HFF-Myc (cell line): Measurements from ENCODE around the gene GOLGA8B.

Experiments used
- DNase-seq: peaks from one replicate; pipeline ENCODE4 v3.0.0-alpha.2; 2011; ENCODE audit warnings: low read depth; ENCODE audit errors: extremely low read depth
- H3K4me3 ChIP-seq: replicated peaks from 2 replicates; pipeline ENCODE4 v1.5.1; 2011; ENCODE audit warnings: low read depth, mild to moderate bottlenecking, control low read depth, low read length
- CTCF ChIP-seq: IDR thresholded peaks from 2 replicates; pipeline ENCODE4 v1.5.1; 2012; ENCODE audit warnings: mild to moderate bottlenecking, low read depth, low read length, control low read depth; ENCODE audit errors: missing control alignments

The GOLGA8B gene

DNA sequence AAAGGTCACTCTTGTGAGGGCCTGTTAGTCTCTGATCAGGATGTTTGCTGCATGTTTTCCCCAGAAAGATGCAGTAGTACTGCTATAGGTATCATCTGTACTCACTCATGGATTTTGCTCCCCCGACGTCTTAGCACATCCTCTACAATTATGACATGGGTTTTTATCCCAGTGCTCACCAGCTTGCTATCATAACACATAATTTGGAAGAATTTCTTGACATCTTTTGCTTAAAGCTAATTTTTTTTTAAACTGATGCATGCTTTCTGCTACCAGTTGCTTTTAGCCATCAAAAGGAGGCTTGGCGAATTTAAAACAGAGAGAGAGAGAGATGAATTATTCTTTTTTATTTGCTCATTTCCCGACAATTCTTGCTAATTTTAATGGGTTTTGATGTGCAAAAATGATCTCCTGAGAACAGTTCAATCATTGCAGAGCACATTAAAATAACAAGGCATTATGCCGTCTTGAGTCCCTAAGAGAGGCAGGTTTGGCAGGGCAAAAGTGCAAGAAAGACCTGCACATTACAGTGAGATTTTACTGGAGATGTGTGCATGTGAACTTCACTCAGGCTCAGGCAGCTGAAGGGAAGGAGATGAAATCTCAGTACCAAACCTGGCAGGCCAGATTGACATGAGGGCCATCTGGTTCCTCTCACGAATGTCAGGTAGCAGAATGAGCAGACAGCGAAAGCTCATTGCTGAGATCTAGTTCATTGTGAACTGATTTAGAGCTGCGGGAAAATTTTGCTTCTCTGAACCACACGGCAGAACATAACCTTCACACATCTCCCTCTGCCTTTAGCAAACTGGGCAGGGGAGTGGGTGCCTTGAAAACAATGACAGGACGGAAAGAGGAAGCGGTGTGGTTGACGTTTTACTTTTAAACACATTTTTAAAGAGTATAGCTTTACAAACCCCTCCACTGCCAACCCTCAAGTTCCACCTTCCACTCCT, 25.9 kb upstream of the GOLGA8B start:
- no peak for TF ChIP-seq CTCF
- no peak for DNase-seq
- no peak overlapping the region for H3K4me3 ChIP-seq

DNA sequence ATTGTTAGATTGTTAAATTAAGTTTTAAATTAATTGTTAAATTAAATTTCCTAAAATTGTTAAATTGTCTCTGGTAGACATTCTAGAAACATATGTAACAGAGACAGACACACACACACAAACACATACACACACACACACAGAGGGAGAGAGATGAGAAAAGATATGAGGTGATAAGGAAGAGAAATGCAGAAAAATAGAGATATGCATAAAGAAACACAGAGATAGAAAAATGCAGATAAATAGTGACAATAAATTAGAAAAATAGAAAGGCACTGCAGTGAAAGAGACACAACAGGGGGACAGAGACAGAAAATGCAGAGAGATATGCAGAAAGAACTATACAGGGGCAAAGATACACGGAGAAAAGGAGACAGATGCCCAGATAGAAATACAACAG, 25.1 kb upstream of the GOLGA8B start:
- no peak overlapping the region for H3K4me3 ChIP-seq
- DNase-seq: no peak
- TF ChIP-seq CTCF: no peak

DNA sequence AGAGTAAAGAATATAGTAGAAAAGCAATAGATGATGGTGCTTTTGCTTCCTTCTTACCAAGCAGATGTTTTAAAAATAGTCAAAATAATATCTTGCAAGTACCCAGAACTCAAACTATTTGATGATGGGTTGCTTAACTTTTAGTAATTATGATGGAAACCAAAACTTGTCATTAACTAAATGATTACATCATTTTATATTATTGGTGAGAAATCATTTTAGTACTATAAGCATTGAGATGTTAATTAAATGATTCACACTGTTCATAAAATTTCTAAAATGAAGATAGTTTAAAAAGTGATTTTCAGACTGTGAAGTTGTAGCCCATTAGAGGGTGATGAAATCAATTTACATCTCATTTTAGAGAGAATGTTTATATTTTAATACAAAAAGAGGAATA, 24.4 kb upstream of the GOLGA8B start:
- DNase-seq: no peak
- no peak overlapping the region for H3K4me3 ChIP-seq
- TF ChIP-seq CTCF: no peak

- TF ChIP-seq CTCF: no peak
- DNase-seq: no peak
- H3K4me3 ChIP-seq: no peak overlapping the region
These were observed 23.1 kb upstream of the GOLGA8B start for GRCh38 chr15:34606545-34606944.

GRCh38 chr15:34606131-34606530, 22.7 kb upstream of the GOLGA8B start:
- TF ChIP-seq CTCF: no peak
- no peak overlapping the region for H3K4me3 ChIP-seq
- DNase-seq: no peak

GRCh38 chr15:34603095-34603494, 19.6 kb upstream of the GOLGA8B start:
- no peak overlapping the region for H3K4me3 ChIP-seq
- DNase-seq: no peak
- no peak for TF ChIP-seq CTCF
